Stomach (tissue), 9 donors: ENCODE data around the gene MED15. TPM values are rescaled to one million over a fixed set of nuclear protein-coding genes. Genes with fewer than 3 reads are reported as not detected.

ENCODE experiments used
- DNase-seq, 2 donors: peaks; one replicate each; pipeline versions ENCODE4 v3.0.0 to v3.0.0-alpha.2; 2013 to 2019
- H3K27ac ChIP-seq, 5 donors: fragments of 200-600 bp in 4 of 5; sonication (generic) in 4 of 5; one replicate each; pipeline ENCODE4 v1.5.1; 2013 to 2019; ENCODE audit warnings: mild to moderate bottlenecking in 1 of 5, moderate library complexity in 1 of 5
- H3K27me3 ChIP-seq, 3 donors: fragments of 200-600 bp; sonication (generic); one replicate each; pipeline ENCODE4 v1.5.1; 2017 to 2019; ENCODE audit warnings: mixed run types in 1 of 3
- H3K36me3 ChIP-seq, 4 donors: fragments of 200-600 bp; sonication (generic); 1 replicate in 3 of 4; 2 replicates in 1 of 4; pipeline ENCODE4 v1.5.1; 2016 to 2019
- H3K4me1 ChIP-seq, 4 donors: fragments of 200-600 bp; sonication (generic); one replicate each; pipeline ENCODE4 v1.5.1; 2016 to 2019
- H3K4me3 ChIP-seq, 4 donors: fragments of 200-600 bp; sonication (generic) in 3 of 4; one replicate each; pipeline ENCODE4 v1.5.1; 2016 to 2019; ENCODE audit warnings: mild to moderate bottlenecking in 1 of 4
- H3K9me3 ChIP-seq, 4 donors: fragments of 200-600 bp; sonication (generic); one replicate each; pipeline ENCODE4 v1.5.1; 2016 to 2019
- CTCF ChIP-seq, 7 experiments: fragments of 450-650 bp in 4 of 7; fragments of 200-600 bp in 3 of 7; sonication (generic) in 3 of 7; IDR thresholded peaks; one replicate each; pipeline ENCODE4 v1.5.1; 2016 to 2019; ENCODE audit warnings: antibody characterized with exemption in 7 of 7, control low read depth in 2 of 7, mild to moderate bottlenecking in 1 of 7
- EP300 ChIP-seq: sonication (generic); formaldehyde crosslinking; IDR thresholded peaks from one replicate; pipeline ENCODE4 v1.6.1; 2017; ENCODE audit warnings: antibody characterized with exemption
- POLR2A ChIP-seq, 4 donors: fragments of 450-650 bp; IDR thresholded peaks; one replicate each; pipeline ENCODE4 v1.6.1; 2016; ENCODE audit warnings: antibody characterized with exemption in 4 of 4, control low read depth in 2 of 4, mild to moderate bottlenecking in 1 of 4, moderate library complexity in 1 of 4
- POLR2AphosphoS5 ChIP-seq, 3 donors: sonication (generic); formaldehyde crosslinking; IDR thresholded peaks; one replicate each; pipeline ENCODE4 v1.6.1; 2016; ENCODE audit warnings: antibody characterized with exemption in 3 of 3
- WGBS, 5 donors: extraction: QIAGEN DNeasy Blood & Tissue Kit in 3 of 5; methylation state at CpG; one replicate each; pipeline versions ENCODE4 v1.1.5 to v1.1.7; 2013 to 2018; 5-methylcytosine and 5-hydroxymethylcytosine counted together
- intact Hi-C: fragments of 100-400 bp; cut with DNase I; formaldehyde crosslinking; loops from one replicate; pipeline ENCODE4 v1.15.1; 2023; ENCODE audit warnings: low total_unique reads
- polyA plus RNA-seq, 3 donors: library from polyadenylated mRNA; stranded (reverse); fragments of 200-250 nt; gene quantifications; one replicate each; pipeline ENCODE4 v1.2.3, GENCODE V29; 2013
- total RNA-seq, 5 donors: library from RNA; depleted of rRNA; stranded (reverse); fragments of >200 nt; gene quantifications; one replicate each; pipeline versions ENCODE4 v1.1.0 to v1.2.3, GENCODE V29; 2014 to 2016
- donor health status: healthy with polysubstance abuse.
- donor health status: Bipolar disorder and iron deficiency.
- donor health status: healthy.

The MED15 gene
- total and polyA plus RNA-seq, 8 donors: 28.3 to 289 (median 69.6) TPM

GRCh38 chr22:20613301-20613700 is 105.9 kb downstream of the MED15 start:
- Histone ChIP-seq H3K27ac (no peak overlapping the region), H3K9me3 (no peaks in the 10 kb centered on the region), H3K4me1 (no peaks in the 10 kb centered on the region), H3K4me3 (no peak overlapping the region), H3K27me3 (no peaks in the 10 kb centered on the region), H3K36me3 (no peaks in the 10 kb centered on the region)
- whole genome bisulfite sequencing, 5 donors: 87 to 98% (median 94%) methylated on average over 5 to 6 of the region's 6 CpGs
- TF ChIP-seq EP300: no peak
- TF ChIP-seq POLR2AphosphoS5 (IDR thresholded peaks at IDR 0.05): no peak
- TF ChIP-seq CTCF (IDR thresholded peaks at IDR 0.05): no peak
- TF ChIP-seq POLR2A (IDR thresholded peaks at IDR 0.05): no peak
- no peak for DNase-seq
- intact Hi-C loops: no loop called here

- intact Hi-C loops: no loop called here
- WGBS, 5 donors: 27 to 45% (median 39%) methylated on average over 6 of the region's 6 CpGs
- H3K36me3 ChIP-seq: no peaks in the 10 kb centered on the region
- no peaks in the 10 kb centered on the region for H3K27me3 ChIP-seq
- no peaks in the 10 kb centered on the region for H3K9me3 ChIP-seq
- H3K27ac ChIP-seq: no peak overlapping the region
- DNase-seq: no peak
- TF ChIP-seq POLR2A (IDR thresholded peaks at IDR 0.05) (no peak), POLR2AphosphoS5 (IDR thresholded peaks at IDR 0.05) (no peak)
- H3K4me1 ChIP-seq: no peaks in the 10 kb centered on the region
- H3K4me3 ChIP-seq: no peak overlapping the region
These were observed 107.6 kb downstream of the MED15 start for GRCh38 chr22:20615021-20615420.

GRCh38 chr22:20615533-20616450 is 108.4 kb downstream of the MED15 start:
- Histone ChIP-seq H3K36me3 (no peaks in the 10 kb centered on the region), H3K27ac (no peak overlapping the region), H3K27me3 (no peaks in the 10 kb centered on the region), H3K9me3 (no peaks in the 10 kb centered on the region), H3K4me3 (no peak overlapping the region), H3K4me1 (no peaks in the 10 kb centered on the region)
- no peak for DNase-seq
- 72 to 78% (median 75%) methylated on average over 17 to 19 of the region's 19 CpGs for WGBS, 5 donors
- TF ChIP-seq POLR2A (IDR thresholded peaks at IDR 0.05): no peak
- intact Hi-C loops: no loop called here

- no peak for DNase-seq
- intact Hi-C loops: no loop called here
- H3K9me3 ChIP-seq: no peaks in the 10 kb centered on the region
These were observed 109.1 kb downstream of the MED15 start for GRCh38 chr22:20616451-20617043.

More at GRCh38 chr22:20616451-20617043, 109.1 kb downstream of the MED15 start:
- Histone ChIP-seq H3K4me3 (no peak overlapping the region), H3K27me3 (no peaks in the 10 kb centered on the region), H3K27ac (no peak overlapping the region), H3K36me3 (no peaks in the 10 kb centered on the region), H3K4me1 (no peaks in the 10 kb centered on the region)
- TF ChIP-seq CTCF (IDR thresholded peaks at IDR 0.05) (no peak), EP300 (no peak), POLR2AphosphoS5 (IDR thresholded peaks at IDR 0.05) (no peak), POLR2A (IDR thresholded peaks at IDR 0.05) (no peak)
- WGBS, 5 donors: 83 to 88% (median 84%) methylated on average over 10 of the region's 10 CpGs
